ENCODE measurements around the gene OPALIN. TPM values are rescaled to one million over a fixed set of nuclear protein-coding genes. Genes with fewer than 3 reads are reported as not detected.

OPALIN gene
- total RNA-seq, 1 experiment from 2014 or later, result not detected

- H3K4me3 ChIP-seq (ENCODE audit: low read depth in 2 of 2, low read length in 2 of 2), result no peak overlapping the region
- H3K27ac ChIP-seq (ENCODE audit: low read length), result no peak overlapping the region
- ATAC-seq (peak; percentile 96), DNase-seq (ENCODE audit: low read depth, low spot score) (peak; percentile 50)
- H3K36me3 ChIP-seq (ENCODE audit: control insufficient read depth, insufficient read depth, low read length), result no peaks in the 10 kb centered on the region
- no peaks in the 10 kb centered on the region for H3K9me3 ChIP-seq (ENCODE audit: control insufficient read depth, insufficient read depth, low read depth, low read length)
- POLR2A ChIA-PET, result interaction anchor here (0.6 kb wide), 2 partner anchors 20 to 979 kb away, joined by 3 read pairs; no protein-coding TSS in a partner anchor
- in situ Hi-C loops (cut with HindIII; ENCODE audit: low pct_unique_long_range_greater_than_20kb, low sequenced_read_pairs) (no loop called here), intact Hi-C loops (cut with micrococcal nuclease; ENCODE audit: unreplicated experiment) (loop anchor here (1.0 to 2.0 kb wide), 2 partner anchors 115 to 435 kb away; no protein-coding TSS in a partner anchor)
- CTCF ChIA-PET, result interaction anchor here (0.9 to 1.1 kb wide), 2 partner anchors 27 to 115 kb away, joined by 4 to 7 read pairs; no protein-coding TSS in a partner anchor
- no peaks in the 10 kb centered on the region for H3K4me1 ChIP-seq (ENCODE audit: control insufficient read depth, insufficient read depth, low read length)
- TF ChIP-seq SIN3A (IDR thresholded peaks at IDR 0.05; ENCODE audit: borderline replicate concordance, insufficient read depth, low read depth, low read length), result no peak
- TF ChIP-seq CTCF (IDR thresholded peaks at IDR 0.05), result peak; percentile 96
- no peak for TF ChIP-seq REST (IDR thresholded peaks at IDR 0.05; ENCODE audit: insufficient read depth in 1 of 2, low read depth in 2 of 2, low read length in 1 of 2)
- TF ChIP-seq TCF7L2 (IDR thresholded peaks at IDR 0.05; ENCODE audit: low read depth, low read length), result no peak
- TF ChIP-seq POLR2AphosphoS5 (IDR thresholded peaks at IDR 0.05; ENCODE audit: low read depth, low read length), result no peak
- H3K27me3 ChIP-seq (ENCODE audit: control insufficient read depth, insufficient read depth, low read length), result peaks cover 38% of the 10 kb centered on the region
- BruUV-seq (replicated peaks), result no TSS peak
Observed at GRCh38 chr10:96395931-96396877, 37.4 kb upstream of the OPALIN start.

GRCh38 chr10:96390460-96390864 is 31.7 kb upstream of the OPALIN start:
- no peak for TF ChIP-seq CTCF (IDR thresholded peaks at IDR 0.05)
- TF ChIP-seq REST (IDR thresholded peaks at IDR 0.05; ENCODE audit: insufficient read depth in 1 of 2, low read depth in 2 of 2, low read length in 1 of 2), result no peak
- TF ChIP-seq SIN3A (IDR thresholded peaks at IDR 0.05; ENCODE audit: borderline replicate concordance, insufficient read depth, low read depth, low read length), result no peak
- TF ChIP-seq TCF7L2 (IDR thresholded peaks at IDR 0.05; ENCODE audit: low read depth, low read length), result no peak
- no peak for TF ChIP-seq POLR2AphosphoS5 (IDR thresholded peaks at IDR 0.05; ENCODE audit: low read depth, low read length)
- H3K4me1 ChIP-seq (ENCODE audit: control insufficient read depth, insufficient read depth, low read length), result no peaks in the 10 kb centered on the region
- no peak overlapping the region for H3K27ac ChIP-seq (ENCODE audit: low read length)
- POLR2A ChIA-PET, result no interaction called here
- CTCF ChIA-PET, result no interaction called here
- H3K4me3 ChIP-seq (ENCODE audit: low read depth in 2 of 2, low read length in 2 of 2), result no peak overlapping the region
- H3K9me3 ChIP-seq (ENCODE audit: control insufficient read depth, insufficient read depth, low read depth, low read length), result no peaks in the 10 kb centered on the region
- H3K36me3 ChIP-seq (ENCODE audit: control insufficient read depth, insufficient read depth, low read length), result no peaks in the 10 kb centered on the region
- in situ Hi-C loops (cut with HindIII; ENCODE audit: low pct_unique_long_range_greater_than_20kb, low sequenced_read_pairs) (no loop called here), intact Hi-C loops (cut with micrococcal nuclease; ENCODE audit: unreplicated experiment) (no loop called here)
- ATAC-seq (no peak), DNase-seq (ENCODE audit: low read depth, low spot score) (no peak)
- H3K27me3 ChIP-seq (ENCODE audit: control insufficient read depth, insufficient read depth, low read length), result peaks cover 27% of the 10 kb centered on the region
- no TSS peak for BruUV-seq (replicated peaks)

All from Panc1 (cell line).